HG03103 (cell line): ENCODE data around the gene KCNF1.

Experiments
- ATAC-seq: cut with Tn5 transposase; IDR thresholded peaks from one replicate; pipeline ENCODE4 v1.9.1; 2021; ENCODE audit warnings: low read depth; ENCODE audit not compliant: unreplicated experiment

KCNF1 gene

DNA sequence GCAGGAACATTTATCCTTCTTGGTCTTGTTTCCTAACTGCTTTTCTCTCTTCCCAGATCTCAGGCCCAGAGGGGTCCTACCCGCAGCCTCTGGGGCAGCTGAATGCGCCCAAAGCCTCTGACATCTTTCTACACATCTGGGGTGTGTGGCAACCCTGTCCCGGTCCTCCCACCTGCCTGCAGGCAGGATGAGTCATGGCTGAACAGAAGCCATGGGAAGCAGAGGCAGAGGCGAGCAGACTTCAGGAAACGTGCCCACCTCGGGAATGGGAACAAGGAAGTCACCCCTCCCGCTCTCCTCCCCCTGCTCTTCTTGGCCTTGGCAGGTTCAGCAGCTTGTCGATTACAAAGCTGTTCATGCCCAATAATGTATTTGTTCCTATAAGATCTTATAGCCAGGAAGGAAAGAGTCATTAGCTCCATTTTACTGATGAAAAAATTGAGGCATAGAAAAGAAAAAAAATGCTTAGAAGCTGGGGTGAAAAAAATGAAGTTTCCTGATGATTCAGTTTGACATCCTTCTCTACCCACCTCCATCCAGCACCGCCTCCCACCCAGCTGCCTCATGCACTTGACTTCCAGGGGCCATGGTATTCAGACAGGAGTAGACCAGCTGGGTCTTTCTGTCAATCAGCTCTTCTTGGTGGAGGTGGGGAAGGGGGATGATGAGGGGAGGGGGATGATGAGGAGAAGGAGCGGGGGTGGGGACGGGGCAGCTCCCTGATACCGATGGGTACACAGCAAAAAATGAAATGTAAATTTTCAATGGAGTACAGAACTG is 10.4 kb upstream of the KCNF1 start:
- ATAC-seq, result no peak

DNA sequence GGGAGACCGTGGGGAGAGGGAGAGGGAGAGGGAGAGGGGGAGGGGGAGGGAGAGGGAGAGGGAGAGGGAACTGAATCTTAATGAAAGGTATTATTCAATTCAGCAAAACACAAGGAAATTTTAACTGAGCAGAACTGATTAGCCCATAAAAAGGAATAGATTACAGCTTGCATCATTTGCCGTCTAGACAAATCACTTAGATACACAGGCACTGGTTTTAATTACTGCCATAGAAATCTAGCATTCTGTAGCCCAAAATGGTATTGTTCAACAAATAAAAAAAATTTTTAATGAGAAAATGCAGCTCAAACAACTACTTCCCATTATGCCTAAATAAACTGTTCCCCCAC is 7.9 kb upstream of the KCNF1 start:
- ATAC-seq, result no peak

DNA sequence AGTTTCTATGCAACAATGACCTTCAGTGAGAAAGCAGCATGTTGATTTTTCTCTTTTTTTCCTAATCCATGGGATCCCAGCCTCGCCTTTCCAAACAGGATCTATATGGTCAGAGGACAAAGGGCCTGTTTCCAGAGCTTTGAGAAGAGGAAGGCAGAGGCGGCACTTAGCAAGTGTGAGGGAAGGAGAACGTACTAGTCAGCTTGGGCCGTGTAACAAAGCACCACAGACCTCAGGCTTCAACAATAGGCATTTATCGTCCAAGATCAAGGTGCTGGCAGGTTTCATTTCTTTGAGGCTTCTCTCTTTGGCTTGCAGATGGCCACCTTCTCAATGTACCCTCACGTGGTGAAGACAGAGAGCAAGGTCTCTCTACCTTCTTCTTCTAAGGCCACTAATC is 7.3 kb upstream of the KCNF1 start:
- ATAC-seq, result no peak

DNA sequence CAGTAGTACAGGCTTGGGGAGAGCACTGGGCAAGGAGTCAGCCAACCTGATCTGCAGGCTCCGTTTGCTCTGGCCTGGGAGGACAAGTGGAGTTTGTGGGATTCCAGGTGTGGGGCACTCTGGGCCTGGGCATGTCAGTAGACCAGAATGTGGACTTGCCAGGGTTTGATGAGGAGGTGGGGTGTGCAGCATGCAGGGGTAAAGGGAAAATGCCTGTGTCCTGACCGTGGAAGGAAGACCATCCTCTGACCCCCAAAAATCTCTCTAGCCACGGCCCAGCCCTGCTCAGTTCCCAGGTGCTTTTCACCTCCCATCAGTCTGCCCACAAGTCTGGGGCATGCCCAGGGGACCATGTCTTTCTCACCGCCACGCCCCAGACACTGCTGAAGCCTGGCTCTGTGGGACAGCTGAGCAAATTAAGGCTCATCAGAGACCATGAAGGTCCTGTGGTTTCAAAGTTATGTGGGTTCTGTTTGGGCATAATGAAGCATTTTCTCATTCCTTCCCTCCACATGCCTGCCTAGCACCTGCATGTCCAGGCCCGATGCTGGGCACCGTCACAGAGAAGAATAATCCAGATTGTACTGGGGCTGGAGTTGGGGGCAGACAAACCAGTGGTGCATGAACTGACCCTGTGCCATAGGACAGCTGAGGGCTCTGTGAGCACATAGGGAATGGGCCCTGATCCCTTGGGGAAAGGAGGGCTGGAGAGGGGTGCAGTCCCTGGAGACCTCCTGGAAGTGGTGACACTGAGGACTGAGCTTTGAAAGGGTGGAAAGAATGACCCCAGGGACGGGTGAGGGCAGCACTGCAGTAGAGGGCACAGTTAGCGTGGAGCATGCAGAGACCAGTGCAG is 6.5 kb upstream of the KCNF1 start:
- ATAC-seq, result no peak

- ATAC-seq, result no peak
These were observed 5.9 kb upstream of the KCNF1 start for GRCh38 chr2:10905862-10906143.

GRCh38 chr2:10906926-10907625 is 4.7 kb upstream of the KCNF1 start:
- no peak for ATAC-seq

DNA sequence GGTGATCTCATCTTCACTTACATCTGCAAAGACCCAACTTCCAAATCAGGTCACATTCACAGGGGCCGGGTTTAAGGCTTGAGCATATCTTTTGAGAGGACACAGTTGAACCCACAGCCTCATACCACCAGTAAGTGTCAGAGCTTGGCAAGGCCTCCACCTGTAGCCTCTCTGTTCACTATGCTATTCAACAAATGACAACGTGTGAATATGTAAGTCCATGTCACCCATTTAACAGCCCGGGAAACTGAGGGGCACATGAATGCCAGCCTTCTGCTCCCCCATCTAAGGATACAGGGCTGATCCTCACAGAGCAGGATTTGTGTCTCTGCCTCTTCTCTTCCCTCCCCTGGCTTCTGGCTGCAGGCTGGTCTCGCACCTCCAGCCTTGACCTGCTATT is 3.5 kb upstream of the KCNF1 start:
- ATAC-seq, result no peak

GRCh38 chr2:10909050-10909995 is 2.4 kb upstream of the KCNF1 start:
- ATAC-seq, result no peak

- ATAC-seq, result no peak
These were observed 1.8 kb upstream of the KCNF1 start for GRCh38 chr2:10909996-10910341.

DNA sequence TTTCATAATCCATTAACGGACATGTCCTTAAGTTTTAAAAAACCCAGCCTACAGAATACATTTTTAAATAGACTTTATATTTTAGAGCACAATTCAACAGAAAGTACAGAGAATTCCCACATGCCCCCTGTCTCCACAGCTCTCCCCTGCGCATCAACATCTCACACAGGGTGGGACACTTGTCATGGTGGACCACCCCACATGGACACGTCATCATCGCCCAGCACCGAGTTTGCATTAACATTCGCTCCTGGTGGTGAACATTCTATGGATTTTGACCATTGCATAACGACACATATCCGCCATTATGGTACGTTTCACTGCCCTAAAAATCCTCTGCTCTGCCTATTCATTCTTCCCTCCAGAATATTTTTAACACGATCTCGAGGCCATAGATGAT is 1.1 kb upstream of the KCNF1 start:
- ATAC-seq, result no peak

DNA sequence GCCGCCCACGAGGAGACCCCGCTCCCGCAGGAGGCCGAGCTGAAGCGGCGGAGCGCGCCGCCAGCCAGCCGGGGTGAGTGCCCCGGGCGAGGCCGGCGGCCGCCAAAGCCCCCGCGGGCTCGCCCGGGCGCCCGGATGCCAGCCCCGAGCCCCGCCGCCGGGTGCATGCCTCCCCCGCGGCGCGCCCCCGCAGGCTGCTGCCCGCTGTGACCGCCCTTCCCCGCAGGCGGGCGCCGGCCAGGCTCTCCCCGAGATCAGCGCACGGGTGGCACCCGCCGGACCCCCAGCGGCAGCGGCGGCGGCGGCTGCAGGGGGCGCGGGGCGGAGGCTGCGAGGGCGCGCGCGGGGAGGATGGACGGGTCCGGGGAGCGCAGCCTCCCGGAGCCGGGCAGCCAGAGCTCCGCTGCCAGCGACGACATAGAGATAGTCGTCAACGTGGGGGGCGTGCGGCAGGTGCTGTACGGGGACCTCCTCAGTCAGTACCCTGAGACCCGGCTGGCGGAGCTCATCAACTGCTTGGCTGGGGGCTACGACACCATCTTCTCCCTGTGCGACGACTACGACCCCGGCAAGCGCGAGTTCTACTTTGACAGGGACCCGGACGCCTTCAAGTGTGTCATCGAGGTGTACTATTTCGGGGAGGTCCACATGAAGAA is 470 bp downstream of the KCNF1 start:
- ATAC-seq, result no peak

DNA sequence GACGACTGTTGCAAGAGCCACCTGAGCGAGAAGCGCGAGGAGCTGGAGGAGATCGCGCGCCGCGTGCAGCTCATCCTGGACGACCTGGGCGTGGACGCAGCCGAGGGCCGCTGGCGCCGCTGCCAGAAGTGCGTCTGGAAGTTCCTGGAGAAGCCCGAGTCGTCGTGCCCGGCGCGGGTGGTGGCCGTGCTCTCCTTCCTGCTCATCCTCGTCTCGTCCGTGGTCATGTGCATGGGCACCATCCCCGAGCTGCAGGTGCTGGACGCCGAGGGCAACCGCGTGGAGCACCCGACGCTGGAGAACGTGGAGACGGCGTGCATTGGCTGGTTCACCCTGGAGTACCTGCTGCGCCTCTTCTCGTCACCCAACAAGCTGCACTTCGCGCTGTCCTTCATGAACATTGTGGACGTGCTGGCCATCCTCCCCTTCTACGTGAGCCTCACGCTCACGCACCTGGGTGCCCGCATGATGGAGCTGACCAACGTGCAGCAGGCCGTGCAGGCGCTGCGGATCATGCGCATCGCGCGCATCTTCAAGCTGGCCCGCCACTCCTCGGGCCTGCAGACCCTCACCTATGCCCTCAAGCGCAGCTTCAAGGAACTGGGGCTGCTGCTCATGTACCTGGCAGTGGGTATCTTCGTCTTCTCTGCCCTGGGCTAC is 1.2 kb downstream of the KCNF1 start:
- ATAC-seq, result no peak

DNA sequence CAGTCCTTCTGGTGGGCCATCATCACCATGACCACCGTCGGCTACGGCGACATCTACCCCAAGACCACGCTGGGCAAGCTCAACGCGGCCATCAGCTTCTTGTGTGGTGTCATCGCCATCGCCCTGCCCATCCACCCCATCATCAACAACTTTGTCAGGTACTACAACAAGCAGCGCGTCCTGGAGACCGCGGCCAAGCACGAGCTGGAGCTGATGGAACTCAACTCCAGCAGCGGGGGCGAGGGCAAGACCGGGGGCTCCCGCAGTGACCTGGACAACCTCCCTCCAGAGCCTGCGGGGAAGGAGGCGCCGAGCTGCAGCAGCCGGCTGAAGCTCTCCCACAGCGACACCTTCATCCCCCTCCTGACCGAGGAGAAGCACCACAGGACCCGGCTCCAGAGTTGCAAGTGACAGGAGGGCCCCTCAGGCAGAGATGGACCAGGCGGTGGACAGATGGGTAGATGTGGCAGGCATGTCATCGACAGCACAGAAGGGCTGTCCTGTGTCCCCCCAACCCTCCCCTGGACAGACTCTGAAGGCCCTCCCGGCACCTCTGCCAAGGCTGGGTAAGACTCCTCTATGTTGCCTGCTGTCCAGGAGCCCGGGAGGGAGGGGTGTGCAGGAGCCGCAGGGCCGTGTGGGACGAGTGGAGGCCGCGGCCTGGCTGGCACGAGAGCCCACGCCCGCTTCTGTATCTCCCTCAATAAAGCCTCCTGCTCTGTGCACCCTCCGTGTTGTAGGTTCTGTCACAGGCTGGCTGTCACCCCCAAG is 2.0 kb downstream of the KCNF1 start:
- no peak for ATAC-seq

DNA sequence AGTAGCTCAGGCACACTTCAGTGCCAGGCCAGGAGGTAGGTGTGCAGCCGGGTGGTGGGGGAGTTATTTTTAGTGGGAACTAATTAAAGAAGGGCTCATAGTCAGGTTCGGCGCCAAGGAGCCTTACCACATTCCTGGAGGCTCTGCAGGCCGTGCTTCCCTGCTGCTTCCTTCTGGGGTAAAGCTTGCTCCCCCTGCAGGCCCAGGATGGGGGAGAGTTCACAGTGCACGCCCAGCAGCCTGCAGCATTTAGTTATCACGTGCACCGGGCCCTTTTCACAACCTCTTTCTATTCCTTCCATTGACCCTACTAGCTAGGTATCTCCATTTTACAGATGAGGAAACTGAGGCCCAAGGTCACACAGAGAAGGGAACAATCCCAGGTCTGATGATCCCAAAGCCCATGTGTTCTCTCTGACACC is 2.5 kb downstream of the KCNF1 start:
- no peak for ATAC-seq

DNA sequence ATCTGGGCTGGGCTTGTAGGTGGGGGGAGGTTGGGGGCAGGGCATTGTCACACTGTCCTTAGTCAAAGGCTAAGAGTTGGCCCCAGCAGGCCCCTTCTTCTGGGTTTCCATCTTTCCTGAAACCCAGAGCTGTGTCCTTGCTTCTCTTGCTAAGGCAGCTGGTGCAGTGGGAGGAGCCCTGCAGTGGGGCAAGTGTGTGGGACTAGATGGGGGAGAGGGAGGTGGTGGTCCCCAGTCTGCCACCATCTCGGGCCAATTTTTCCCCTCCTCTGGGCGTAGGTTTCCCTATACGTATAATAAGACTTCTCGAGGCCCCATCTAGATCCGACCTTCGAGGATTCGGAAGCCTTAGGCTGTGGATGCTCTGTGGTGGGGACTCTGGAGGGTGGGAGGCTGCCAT is 3.5 kb downstream of the KCNF1 start:
- no peak for ATAC-seq

GRCh38 chr2:10915731-10916276 is 4.1 kb downstream of the KCNF1 start:
- no peak for ATAC-seq

GRCh38 chr2:10916953-10917352 is 5.2 kb downstream of the KCNF1 start:
- no peak for ATAC-seq

GRCh38 chr2:10917927-10918326 is 6.2 kb downstream of the KCNF1 start:
- no peak for ATAC-seq
